K562 (cell line): ENCODE measurements around the gene SEBOX. TPM values are rescaled to one million over a fixed set of nuclear protein-coding genes. Genes with fewer than 3 reads are reported as not detected.
A peak's percentile ranks its signal among the peaks of the same experiment; 100 is the strongest.

Experiments used
- ADNP ChIP-seq: fragments of 200-800 bp; sonication (Bioruptor generic); IDR thresholded peaks from 2 replicates; pipeline ENCODE4 v1.6.1; 2016; ENCODE audit warnings: missing genetic modification characterization, missing compliant biosample characterization
- BACH1 ChIP-seq: fragments of 200-800 bp; sonication (Bioruptor generic); IDR thresholded peaks from 2 replicates; pipeline ENCODE4 v1.6.1; 2016; ENCODE audit warnings: missing genetic modification characterization, missing compliant biosample characterization
- EP300 ChIP-seq: IDR thresholded peaks from 2 replicates; pipeline ENCODE4 v1.6.1; 2012; ENCODE audit warnings: low read length, improper control_type of control experiment
- EZH2 ChIP-seq: IDR thresholded peaks from 2 replicates; pipeline ENCODE4 v1.6.1; 2012; ENCODE audit warnings: low read depth, mild to moderate bottlenecking, inconsistent platforms, low read length, borderline replicate concordance
- FIP1L1 ChIP-seq: fragments of 200-400 bp; formaldehyde crosslinking; IDR thresholded peaks from 2 replicates; pipeline ENCODE4 v1.6.1; 2018; ENCODE audit warnings: mild to moderate bottlenecking, low read depth, low read length; ENCODE audit not compliant: poor library complexity, severe bottlenecking
- HBP1 ChIP-seq: fragments of 450-650 bp; formaldehyde crosslinking; IDR thresholded peaks from 2 replicates; pipeline ENCODE4 v1.4.0; 2022; ENCODE audit warnings: missing genetic modification characterization
- HIVEP1 ChIP-seq: fragments of 250-450 bp; sonication (Bioruptor Pico); IDR thresholded peaks from 2 replicates; pipeline ENCODE4 v1.4.0; 2020; ENCODE audit warnings: mild to moderate bottlenecking
- KAT2B ChIP-seq: IDR thresholded peaks from one replicate; pipeline ENCODE4 v1.6.1; 2012; ENCODE audit warnings: low read depth, mild to moderate bottlenecking, control low read depth, inconsistent platforms, low read length, moderate library complexity
- KLF10 ChIP-seq: fragments of 250-450 bp; sonication (Bioruptor Pico); IDR thresholded peaks from 2 replicates; pipeline ENCODE4 v1.6.1; 2021; ENCODE audit warnings: matching md5 sums
- MAX ChIP-seq: sonication (generic); formaldehyde crosslinking; IDR thresholded peaks from 2 replicates; pipeline ENCODE4 v1.9.0; 2022; ENCODE audit warnings: mild to moderate bottlenecking, missing genetic modification reagents
- MAZ ChIP-seq, 2 experiments: fragments of 450-650 bp in 1 of 2; sonication (generic) in 1 of 2; formaldehyde crosslinking; IDR thresholded peaks in 1 of 2; conservative IDR thresholded peaks in 1 of 2; 2 replicates each; pipeline versions ENCODE4 v1.4.0 to v1.5.0; 2020; ENCODE audit warnings: mild to moderate bottlenecking in 1 of 2, missing genetic modification reagents in 1 of 2
- NFXL1 ChIP-seq: fragments of 450-650 bp; formaldehyde crosslinking; IDR thresholded peaks from 2 replicates; pipeline ENCODE4 v1.4.0; 2021; ENCODE audit warnings: mild to moderate bottlenecking
- PHB ChIP-seq: fragments of 250-450 bp; sonication (Bioruptor Pico); IDR thresholded peaks from 2 replicates; pipeline ENCODE4 v1.5.0; 2021
- RCOR1 ChIP-seq, 2 experiments: IDR thresholded peaks; 2 replicates each; pipeline ENCODE4 v1.6.1; 2012; ENCODE audit warnings: low read depth in 2 of 2, low read length in 2 of 2, borderline replicate concordance in 1 of 2, improper control_type of control experiment in 1 of 2
- TCF3 ChIP-seq: sonication (generic); formaldehyde crosslinking; IDR thresholded peaks from 2 replicates; pipeline ENCODE4 v1.4.0; 2020; ENCODE audit warnings: mild to moderate bottlenecking, missing genetic modification reagents
- ZBTB33 ChIP-seq: sonication (generic); formaldehyde crosslinking; IDR thresholded peaks from 2 replicates; pipeline ENCODE4 v1.8.1; 2023; ENCODE audit warnings: mild to moderate bottlenecking, missing genetic modification reagents
- ZNF311 ChIP-seq: fragments of 250-450 bp; sonication (Bioruptor Pico); IDR thresholded peaks from 2 replicates; pipeline ENCODE4 v1.4.0; 2020; ENCODE audit warnings: mild to moderate bottlenecking, moderate library complexity
- ZNF507 ChIP-seq: conservative IDR thresholded peaks from 2 replicates; pipeline ENCODE4 v1.6.1; 2017; ENCODE audit warnings: missing genetic modification characterization, missing compliant biosample characterization
- ZNF589 ChIP-seq: fragments of 200-800 bp; sonication (Bioruptor generic); IDR thresholded peaks from 2 replicates; pipeline ENCODE4 v1.6.1; 2016; ENCODE audit warnings: low read depth, missing genetic modification characterization, missing compliant biosample characterization
- ZNF609 ChIP-seq: sonication (generic); formaldehyde crosslinking; IDR thresholded peaks from 2 replicates; pipeline ENCODE4 v1.8.1; 2023; ENCODE audit warnings: missing genetic modification reagents, mild to moderate bottlenecking, borderline replicate concordance
- polyA plus RNA-seq, 8 experiments: library from polyadenylated mRNA; depleted of rRNA in 4 of 8; stranded (reverse) in 5 of 8; unstranded in 3 of 8; fragments of >200 nt; fragmentation: Nextera tagmentation in 2 of 8; fragmentation: Illumina TruSeq in 1 of 8; extraction: Ambion mirVana in 2 of 8; extraction: Trizol in 1 of 8; gene quantifications; 2 replicates each; pipeline versions ENCODE4 v1.2.1 to v1.2.3, GENCODE V29; 2011 to 2014; ENCODE audit warnings: inconsistent platforms in 1 of 8, missing spikeins in 1 of 8
- total RNA-seq, 7 experiments: library from RNA; depleted of rRNA in 6 of 7; stranded (reverse); fragments of >200 nt in 6 of 7; fragmentation: Illumina TruSeq in 2 of 7; extraction: Trizol in 2 of 7; gene quantifications; 2 replicates each; pipeline versions ENCODE4 v1.2.1 to v1.2.3, GENCODE V29; 2011 to 2021; ENCODE audit warnings: low replicate concordance in 1 of 7

The SEBOX gene
- total and polyA plus RNA-seq, 9 of the 15 experiments (the other 6 are each of a cell fraction or from before 2014, with no cell fraction given) = not detected

- TF ChIP-seq BACH1 (tag) (no peak), ZNF609 (CRISPR knock-in tag) (no peak), PHB (no peak), KAT2B (no peak), EP300 (no peak), NFXL1 (no peak), FIP1L1 (no peak), MAX (no peak), EZH2 (no peak), TCF3 (CRISPR knock-in tag) (peak; percentile 45), ZNF507 (no peak), HBP1 (CRISPR knock-in tag) (no peak), ZNF589 (CRISPR knock-in tag) (no peak), ZNF311 (CRISPR knock-in tag) (no peak), MAZ (CRISPR knock-in tag; conservative IDR thresholded peaks at IDR 0.05 in 1 of 2, IDR thresholded peaks at IDR 0.05 in 1 of 2) (peak in 1 of 2 experiments; percentile 79; a peak in 2 of 4 replicates), KLF10 (CRISPR knock-in tag) (no peak), RCOR1 (IDR thresholded peaks at IDR 0.05; ENCODE audit: borderline replicate concordance in 1 of 2, low read depth in 2 of 2, low read length in 2 of 2) (peak; percentile 17 to 84; a peak in 3 of 4 replicates), HIVEP1 (CRISPR knock-in tag) (no peak), ADNP (tag) (no peak), ZBTB33 (no peak)
Observed at GRCh38 chr17:28370035-28370743, 5.2 kb upstream of the SEBOX start, which contains the start of gene VTN (continued).
